NB4 (cell line): Measurements from ENCODE around the gene PF4V1.

Experiments used
- DNase-seq: peaks from one replicate; pipeline ENCODE4 v3.0.0; 2010; ENCODE audit warnings: low read depth
- H3K4me3 ChIP-seq: one replicate; pipeline ENCODE4 v1.5.1; 2011; ENCODE audit warnings: mild to moderate bottlenecking, low read depth, low read length, moderate library complexity
- CTCF ChIP-seq: IDR thresholded peaks from one replicate; pipeline ENCODE4 v1.5.1; 2012; ENCODE audit warnings: low read depth, low read length
- MAX ChIP-seq: IDR thresholded peaks from 2 replicates; pipeline ENCODE4 v1.6.1; 2011; ENCODE audit warnings: low read depth, low read length
- MYC ChIP-seq: IDR thresholded peaks from 2 replicates; pipeline ENCODE4 v1.6.1; 2011; ENCODE audit warnings: low read depth, low read length
- POLR2A ChIP-seq: IDR thresholded peaks from 2 replicates; pipeline ENCODE4 v1.6.1; 2011; ENCODE audit warnings: mild to moderate bottlenecking; ENCODE audit not compliant: insufficient read length; ENCODE audit errors: extremely low read depth

Gene PF4V1

DNA sequence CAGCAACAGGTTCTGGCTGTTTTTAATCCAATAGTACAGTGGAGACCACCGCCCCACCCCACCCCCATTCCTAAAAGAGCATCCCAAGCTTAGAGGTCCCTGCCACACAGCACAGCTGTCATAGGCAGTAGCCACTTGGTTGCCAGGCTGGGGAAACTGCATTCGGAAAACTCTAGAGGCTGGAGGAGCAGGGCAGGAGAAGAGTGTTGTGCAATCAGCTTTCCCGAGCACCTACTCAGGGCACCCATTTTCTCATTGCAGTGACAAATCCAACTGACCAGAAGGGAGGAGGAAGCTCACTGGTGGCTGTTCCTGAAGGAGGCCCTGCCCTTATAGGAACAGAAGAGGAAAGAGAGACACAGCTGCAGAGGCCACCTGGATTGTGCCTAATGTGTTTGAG, 17.2 kb downstream of the PF4V1 start:
- H3K4me3 ChIP-seq, result no peak overlapping the region
- no peak for DNase-seq
- no peak for TF ChIP-seq CTCF

DNA sequence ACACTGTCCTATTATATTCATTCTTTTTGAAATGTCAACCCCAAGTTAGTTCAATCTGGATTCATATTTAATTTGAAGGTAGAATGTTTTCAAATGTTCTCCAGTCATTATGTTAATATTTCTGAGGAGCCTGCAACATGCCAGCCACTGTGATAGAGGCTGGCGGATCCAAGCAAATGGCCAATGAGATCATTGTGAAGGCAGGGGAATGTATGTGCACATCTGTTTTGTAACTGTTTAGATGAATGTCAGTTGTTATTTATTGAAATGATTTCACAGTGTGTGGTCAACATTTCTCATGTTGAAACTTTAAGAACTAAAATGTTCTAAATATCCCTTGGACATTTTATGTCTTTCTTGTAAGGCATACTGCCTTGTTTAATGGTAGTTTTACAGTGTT, 17.7 kb downstream of the PF4V1 start:
- no peak overlapping the region for H3K4me3 ChIP-seq
- no peak for TF ChIP-seq POLR2A
- TF ChIP-seq MYC, result no peak
- no peak for TF ChIP-seq CTCF
- no peak for TF ChIP-seq MAX
- no peak for DNase-seq

DNA sequence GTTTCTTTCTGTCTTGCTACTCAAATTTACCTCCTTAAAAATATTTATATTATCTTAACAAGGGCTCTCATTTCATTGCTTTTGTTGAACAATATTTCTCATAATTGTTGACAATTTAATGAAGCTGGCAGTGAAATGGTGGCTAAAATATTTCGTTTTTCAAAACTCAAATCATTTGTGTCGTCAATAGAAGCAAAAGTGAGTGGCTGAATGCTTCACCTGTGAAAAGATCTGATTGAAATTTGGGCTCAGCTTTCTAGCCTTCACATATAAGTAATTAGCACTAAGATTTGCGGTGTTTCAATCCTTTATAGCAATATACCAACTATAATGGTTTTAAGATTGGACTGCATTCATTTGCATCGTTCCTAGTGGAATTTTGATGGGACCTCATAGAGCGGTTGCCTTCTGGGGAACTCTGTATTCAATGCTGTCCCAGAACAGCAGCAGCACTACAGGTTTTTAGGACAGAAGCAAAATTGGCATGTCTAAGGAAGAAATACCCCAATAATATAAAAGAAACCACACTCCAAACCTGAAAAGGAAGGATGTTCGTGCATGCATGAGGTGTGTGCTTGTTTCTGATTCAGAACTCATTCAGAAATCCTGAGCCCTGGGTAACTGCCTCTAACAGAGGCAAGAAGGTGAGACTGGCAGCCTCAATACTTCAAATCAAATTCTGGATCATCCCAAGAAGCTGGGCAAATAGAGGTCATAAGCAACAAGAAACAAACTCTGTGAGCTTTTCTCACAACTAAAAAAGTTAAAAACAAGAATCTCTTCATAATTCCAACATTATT, 18.6 kb downstream of the PF4V1 start:
- no peak for TF ChIP-seq MYC
- H3K4me3 ChIP-seq, result no peak overlapping the region
- DNase-seq, result no peak

- peak; percentile 64 for DNase-seq
- H3K4me3 ChIP-seq, result no peak overlapping the region
- TF ChIP-seq MAX, result no peak
- no peak for TF ChIP-seq POLR2A
- TF ChIP-seq MYC, result no peak
- TF ChIP-seq CTCF, result no peak
Measured at GRCh38 chr4:73872316-73873108, 19.4 kb downstream of the PF4V1 start.

DNA sequence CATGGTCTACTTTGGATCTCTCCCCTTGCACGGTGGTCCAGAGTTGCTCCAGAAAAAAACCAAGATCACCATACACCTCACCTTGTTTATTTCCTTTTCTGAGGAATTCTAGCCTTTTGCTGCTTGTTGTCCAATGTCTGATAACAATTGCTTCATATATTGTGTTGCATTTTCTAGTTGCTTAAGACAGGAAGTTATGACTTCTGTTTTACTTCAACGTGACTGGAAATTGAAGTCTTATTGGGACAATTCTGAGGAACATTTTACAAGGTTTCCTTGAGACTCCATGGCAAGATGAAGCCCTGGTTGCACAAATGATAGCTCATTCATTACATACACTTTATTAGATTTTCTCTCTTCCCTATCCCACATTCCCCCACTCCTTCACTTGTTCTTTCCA, 21.3 kb downstream of the PF4V1 start:
- no peak overlapping the region for H3K4me3 ChIP-seq
- TF ChIP-seq MYC (no peak), POLR2A (no peak), CTCF (no peak), MAX (no peak)
- DNase-seq, result peak; percentile 15

GRCh38 chr4:73875401-73875800, 22.3 kb downstream of the PF4V1 start:
- TF ChIP-seq MYC (no peak), CTCF (no peak), POLR2A (no peak), MAX (no peak)
- DNase-seq, result no peak
- no peak overlapping the region for H3K4me3 ChIP-seq
